Muscle of leg (tissue), 11 donors: Measurements from ENCODE around the gene VSTM2L. TPM values are rescaled to one million over a fixed set of nuclear protein-coding genes. Genes with fewer than 3 reads are reported as not detected.
A peak's percentile ranks its signal among the peaks of the same experiment; 100 is the strongest.

Experiments used
- DNase-seq: peaks from one replicate; pipeline ENCODE4 v3.0.0; 2013
- H3K27ac ChIP-seq: one replicate; pipeline ENCODE4 v1.5.1; 2013; ENCODE audit warnings: mild to moderate bottlenecking, low read length, control low read depth
- H3K27me3 ChIP-seq: one replicate; pipeline ENCODE4 v1.6.1; 2013; ENCODE audit warnings: low read length; ENCODE audit not compliant: control insufficient read depth, insufficient read depth
- H3K36me3 ChIP-seq: one replicate; pipeline ENCODE4 v1.6.1; 2013; ENCODE audit warnings: low read length; ENCODE audit not compliant: control insufficient read depth, insufficient read depth
- H3K4me1 ChIP-seq: one replicate; pipeline ENCODE4 v1.6.1; 2013; ENCODE audit warnings: low read length; ENCODE audit not compliant: control insufficient read depth, insufficient read depth
- H3K4me3 ChIP-seq: one replicate; pipeline ENCODE4 v1.5.1; 2013; ENCODE audit warnings: low read length, control low read depth
- H3K9me3 ChIP-seq: replicated peaks from 2 replicates; pipeline ENCODE4 v1.6.1; 2013; ENCODE audit warnings: low read depth, low read length; ENCODE audit not compliant: control insufficient read depth
- WGBS: methylation state at CpG from one replicate; pipeline ENCODE4 v1.1.5; 2013; ENCODE audit warnings: missing lambda C conversion rate; ENCODE audit not compliant: insufficient coverage; 5-methylcytosine and 5-hydroxymethylcytosine counted together
- polyA plus RNA-seq, 8 donors: library from polyadenylated mRNA; unstranded; fragments of 120-200 nt; gene quantifications; one replicate each; pipeline versions ENCODE4 v1.2.1 to v1.2.3, GENCODE V29; 2013; ENCODE audit warnings: inconsistent platforms in 1 of 8, low replicate concordance in 1 of 8; ENCODE audit not compliant: insufficient read length in 8 of 8, insufficient read depth in 1 of 8
- total RNA-seq: library from RNA; stranded (reverse); fragments of 120-200 nt; gene quantifications from one replicate; pipeline ENCODE4 v1.2.4, GENCODE V29; 2013

VSTM2L gene
- total and polyA plus RNA-seq, 9 donors: 1.6 to 7.1 (median 3.0) TPM

DNA sequence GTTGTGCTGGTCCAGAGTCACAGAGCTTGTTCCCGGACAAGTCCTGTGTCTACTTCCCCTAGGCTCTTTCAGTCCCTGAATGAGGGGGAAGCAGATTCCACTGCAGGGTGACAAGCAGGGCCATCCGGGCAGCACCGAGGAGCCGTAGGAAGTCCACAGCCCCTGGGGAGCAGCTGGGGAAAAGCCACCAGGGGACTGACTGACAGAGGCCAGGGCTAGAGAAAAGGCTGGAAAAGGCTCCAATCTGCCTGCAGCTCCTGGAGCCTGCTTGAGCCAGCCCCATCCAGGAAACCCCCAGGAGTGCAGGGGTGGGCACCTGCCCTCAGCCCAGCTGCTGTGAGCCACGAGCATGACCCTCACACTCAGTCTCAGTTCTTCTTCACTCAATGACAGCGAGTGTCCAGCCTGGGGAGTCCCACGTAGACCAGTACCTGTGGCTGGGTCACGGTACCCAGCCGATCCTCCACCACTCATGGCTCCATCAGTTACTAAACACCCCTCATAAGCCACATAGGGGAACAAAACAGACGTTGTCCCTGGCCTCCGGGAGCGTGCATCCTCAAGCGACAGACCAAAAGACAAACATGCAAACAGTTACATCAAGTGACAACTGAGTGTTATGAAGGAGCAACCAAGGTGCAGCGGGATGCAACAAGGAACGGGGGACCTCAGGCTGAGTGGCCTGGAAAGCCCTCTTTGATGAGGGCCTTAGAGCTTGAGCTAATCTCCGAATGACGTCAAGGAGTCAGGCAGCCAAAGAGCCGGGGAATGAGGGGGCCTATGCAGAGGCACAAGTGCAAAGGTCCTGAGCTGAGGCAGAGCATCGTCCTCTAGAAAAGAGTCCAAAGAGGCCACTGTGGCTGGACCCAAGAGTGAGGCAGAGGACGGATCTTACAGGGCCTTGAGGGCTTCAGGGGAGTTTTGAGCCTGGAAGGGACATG, 24.8 kb upstream of the VSTM2L start:
- DNase-seq: no peak
- H3K27me3 ChIP-seq: peaks cover 3% of the 10 kb centered on the region
- H3K4me3 ChIP-seq: no peak overlapping the region
- H3K27ac ChIP-seq: no peak overlapping the region
- H3K36me3 ChIP-seq: peaks cover 19% of the 10 kb centered on the region
- 60% methylated on average over 20 of the region's 20 CpGs for WGBS
- H3K9me3 ChIP-seq: no peaks in the 10 kb centered on the region
- peaks cover 54% of the 10 kb centered on the region for H3K4me1 ChIP-seq

DNA sequence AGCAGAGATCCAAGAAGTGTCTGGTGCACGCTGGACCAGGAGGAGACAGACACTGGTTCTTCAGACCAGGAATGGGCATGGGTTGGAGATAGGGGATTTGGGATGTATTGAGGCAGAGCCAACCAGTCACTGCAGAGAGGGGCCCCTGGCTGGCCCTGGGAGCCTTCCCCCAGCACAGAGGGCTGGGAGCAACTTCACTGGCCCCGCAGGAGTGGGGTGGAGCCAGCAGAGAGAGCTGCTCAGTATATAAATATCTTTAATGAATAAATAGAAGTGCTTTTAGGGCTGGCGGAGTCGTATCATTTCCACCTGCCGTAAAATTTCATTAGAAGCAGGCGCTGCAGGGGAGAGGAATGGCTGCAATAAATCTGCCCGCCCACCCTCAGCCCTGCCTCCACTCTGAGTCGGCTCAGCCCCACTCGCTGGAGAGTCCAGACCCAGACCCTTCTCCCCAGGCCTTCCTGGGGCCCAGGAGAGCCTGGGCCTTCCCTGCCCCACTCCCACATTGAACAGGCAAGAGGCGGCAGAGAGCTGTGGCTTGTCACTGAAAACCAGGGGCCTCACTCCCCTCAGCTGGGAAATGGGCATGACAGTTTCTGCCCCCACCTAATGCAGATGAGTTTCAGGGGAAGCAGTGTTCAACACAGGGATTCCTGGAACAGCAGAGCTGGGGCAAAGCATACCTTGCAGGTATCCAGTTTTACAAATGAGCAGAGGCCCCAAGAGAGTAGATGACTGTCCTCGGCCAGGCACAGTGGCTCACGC, 23.9 kb upstream of the VSTM2L start:
- Histone ChIP-seq H3K27ac (no peak overlapping the region), H3K9me3 (no peaks in the 10 kb centered on the region), H3K4me1 (peaks cover 59% of the 10 kb centered on the region), H3K36me3 (peaks cover 13% of the 10 kb centered on the region), H3K27me3 (peaks cover 6% of the 10 kb centered on the region), H3K4me3 (no peak overlapping the region)
- no peak for DNase-seq
- WGBS: 42% methylated on average over 9 of the region's 12 CpGs

DNA sequence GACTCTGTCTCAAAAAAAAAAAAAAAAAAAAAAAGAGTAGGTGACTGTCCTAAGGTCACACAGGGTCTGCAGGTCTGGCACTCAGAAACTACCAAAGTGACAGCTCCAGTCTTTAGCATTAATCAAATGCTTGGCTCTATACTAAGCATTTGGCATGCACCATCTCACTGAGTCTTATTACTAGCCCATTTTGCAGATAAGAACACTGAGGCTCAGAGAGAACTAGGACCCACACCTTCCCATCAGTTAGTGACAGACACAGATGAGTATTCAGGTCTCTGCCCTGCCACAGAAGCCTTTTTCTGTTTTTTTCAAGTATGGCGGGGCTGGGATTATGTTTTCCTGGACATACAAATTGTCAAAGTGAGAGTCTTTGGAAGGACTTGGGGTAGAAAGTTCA, 23.1 kb upstream of the VSTM2L start:
- Histone ChIP-seq H3K36me3 (peaks cover 7% of the 10 kb centered on the region), H3K27ac (no peak overlapping the region), H3K9me3 (no peaks in the 10 kb centered on the region), H3K4me3 (no peak overlapping the region), H3K27me3 (peaks cover 6% of the 10 kb centered on the region), H3K4me1 (peaks cover 59% of the 10 kb centered on the region)
- no peak for DNase-seq
- WGBS: 75% methylated on average over 1 of the region's 1 CpG

DNA sequence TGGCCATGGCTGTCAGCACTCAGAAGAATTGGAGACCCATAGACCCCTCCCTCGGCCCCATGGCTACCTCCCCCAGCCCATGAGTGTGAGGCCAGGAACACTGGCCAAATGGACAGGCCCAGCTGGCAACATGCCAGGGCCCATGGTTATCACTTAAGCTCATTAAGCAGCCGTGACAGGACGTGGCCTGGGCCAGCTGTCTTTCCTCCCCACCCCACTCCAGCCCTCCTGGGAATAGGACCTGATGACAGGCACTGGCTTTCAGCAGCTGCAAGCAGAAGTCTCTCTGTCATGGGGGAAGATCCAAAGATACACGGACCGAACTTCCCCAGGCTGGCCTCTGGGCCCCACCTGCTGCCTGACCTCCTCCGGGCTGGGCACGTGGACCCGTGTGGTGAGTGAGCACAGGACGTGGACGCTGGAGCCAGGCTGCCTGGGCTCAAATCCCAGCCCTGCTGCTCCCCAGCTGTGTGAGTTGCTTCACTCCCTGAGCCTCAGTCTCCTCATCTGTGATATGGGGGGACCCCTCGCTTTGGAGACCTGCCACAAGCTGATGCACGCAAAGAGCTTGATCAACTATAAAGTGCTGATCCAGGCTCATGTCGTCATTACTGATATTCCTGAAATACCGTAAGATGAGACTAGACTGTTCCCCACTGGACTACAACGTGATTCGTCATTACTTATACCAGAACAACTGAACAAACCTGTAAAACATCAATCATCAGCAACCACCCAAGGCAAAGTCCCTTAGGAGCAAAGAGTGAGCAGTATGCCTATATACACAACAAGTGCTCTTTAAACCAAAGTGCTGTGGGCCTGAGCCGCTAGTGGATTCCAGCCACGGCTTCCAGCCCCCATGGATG, 22.0 kb upstream of the VSTM2L start:
- Histone ChIP-seq H3K36me3 (no peaks in the 10 kb centered on the region), H3K4me1 (peaks cover 62% of the 10 kb centered on the region), H3K27ac (peak overlapping the region; percentile 55), H3K4me3 (no peak overlapping the region), H3K27me3 (peaks cover 8% of the 10 kb centered on the region), H3K9me3 (no peaks in the 10 kb centered on the region)
- DNase-seq: peak; percentile 88
- 35% methylated on average over 14 of the region's 18 CpGs for WGBS

DNA sequence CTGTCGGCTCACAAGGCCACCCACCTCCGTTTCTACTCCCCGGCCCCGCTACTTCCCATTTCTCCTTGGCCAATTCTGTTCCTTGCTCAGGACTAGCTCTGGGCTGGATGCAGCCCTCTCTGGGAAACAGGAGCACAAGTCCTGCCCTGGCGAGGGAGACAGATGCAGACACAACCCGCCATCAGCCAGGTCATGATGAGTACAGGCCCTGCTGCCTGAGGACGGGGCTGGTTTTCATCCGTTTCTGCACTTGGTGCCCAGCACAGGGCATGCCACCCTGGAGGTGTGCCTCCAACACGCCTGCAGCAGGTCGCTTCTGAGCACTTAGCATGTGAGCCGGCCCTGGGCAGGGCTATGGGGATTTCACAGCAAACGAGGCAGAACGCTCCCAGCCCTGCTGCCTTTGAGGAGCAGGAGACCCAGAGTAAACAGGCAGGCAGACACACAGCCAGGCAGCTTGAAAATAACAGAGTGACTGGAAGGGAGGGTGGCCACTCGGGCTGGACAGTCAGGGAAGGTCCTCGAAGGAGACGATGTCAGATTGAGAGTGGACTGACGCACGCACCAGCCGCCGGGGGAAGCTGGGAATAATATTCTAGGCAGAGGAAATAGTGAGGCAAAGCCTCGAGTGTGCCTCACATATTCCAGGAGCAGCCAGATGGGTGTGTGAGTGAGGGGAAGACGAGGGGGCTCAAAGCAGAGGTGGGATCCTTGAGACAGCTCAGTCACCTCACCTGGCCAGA, 21.2 kb upstream of the VSTM2L start:
- H3K4me1 ChIP-seq: peaks cover 69% of the 10 kb centered on the region
- no peak for DNase-seq
- H3K27me3 ChIP-seq: peaks cover 8% of the 10 kb centered on the region
- no peaks in the 10 kb centered on the region for H3K9me3 ChIP-seq
- 40% methylated on average over 18 of the region's 22 CpGs for WGBS
- no peak overlapping the region for H3K4me3 ChIP-seq
- no peaks in the 10 kb centered on the region for H3K36me3 ChIP-seq
- peak overlapping the region; percentile 55 for H3K27ac ChIP-seq

DNA sequence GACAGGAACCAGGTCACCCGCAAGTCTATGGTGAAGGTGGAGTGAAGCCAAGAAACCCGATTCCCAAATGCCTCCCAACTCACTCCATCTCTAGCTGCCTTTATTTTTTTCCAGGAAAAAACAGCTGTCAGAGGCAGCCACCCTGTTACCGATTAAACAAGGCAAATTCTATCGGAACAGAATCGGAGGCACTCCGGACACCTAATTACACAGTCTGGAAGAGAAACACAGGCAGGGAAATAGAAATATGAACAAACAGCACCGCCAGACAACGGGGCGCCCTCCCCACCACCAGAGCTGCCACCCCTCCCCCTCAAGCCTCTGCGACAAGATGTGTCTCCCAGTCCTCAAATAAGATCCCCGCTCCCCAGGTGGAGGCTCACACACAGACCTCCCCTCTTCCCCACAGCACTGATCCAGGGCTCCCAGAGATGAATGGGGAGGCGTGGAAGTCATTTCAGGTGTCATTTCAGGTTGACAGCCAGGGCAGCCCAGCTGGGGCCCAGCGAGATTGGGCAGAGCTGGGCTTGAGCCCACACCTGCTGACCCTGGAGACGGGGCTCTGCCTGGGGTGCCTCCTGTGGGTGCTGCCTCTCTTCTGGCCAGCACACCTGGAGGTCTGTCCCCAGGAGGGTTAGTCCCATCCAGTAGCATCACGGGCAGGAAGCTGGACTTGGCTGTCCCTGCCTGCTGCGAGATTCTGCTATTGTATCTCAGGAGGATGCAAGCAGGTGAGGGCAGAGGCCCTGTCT, 19.8 kb upstream of the VSTM2L start:
- H3K36me3 ChIP-seq: no peaks in the 10 kb centered on the region
- H3K27me3 ChIP-seq: peaks cover 10% of the 10 kb centered on the region
- H3K27ac ChIP-seq: no peak overlapping the region
- no peak for DNase-seq
- no peaks in the 10 kb centered on the region for H3K9me3 ChIP-seq
- 18% methylated on average over 11 of the region's 16 CpGs for WGBS
- H3K4me1 ChIP-seq: peaks cover 57% of the 10 kb centered on the region
- H3K4me3 ChIP-seq: no peak overlapping the region

DNA sequence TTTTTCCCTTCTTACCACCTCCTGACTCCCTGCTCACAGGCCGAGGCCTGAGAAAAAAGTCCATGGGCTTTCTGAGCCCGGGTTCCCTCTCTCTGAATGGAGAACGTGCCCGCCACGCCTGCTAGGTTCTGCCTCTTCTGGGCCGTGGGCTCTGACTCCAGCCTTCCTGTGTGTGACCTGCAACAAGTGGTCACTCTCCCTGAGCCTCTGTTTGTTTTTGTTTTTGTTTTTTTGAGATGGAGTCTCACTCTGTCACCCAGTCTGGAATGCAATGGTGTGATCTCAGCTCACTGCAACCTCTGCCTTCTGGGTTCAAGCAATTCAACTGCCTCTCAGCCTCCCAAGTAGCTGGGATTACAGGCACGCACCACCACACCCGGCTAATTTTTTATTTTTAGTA, 17.9 kb upstream of the VSTM2L start:
- Histone ChIP-seq H3K27me3 (peaks cover 10% of the 10 kb centered on the region), H3K4me3 (no peak overlapping the region), H3K27ac (no peak overlapping the region), H3K36me3 (no peaks in the 10 kb centered on the region), H3K4me1 (peaks cover 43% of the 10 kb centered on the region), H3K9me3 (no peaks in the 10 kb centered on the region)
- no peak for DNase-seq
- WGBS: 87% methylated on average over 5 of the region's 8 CpGs

DNA sequence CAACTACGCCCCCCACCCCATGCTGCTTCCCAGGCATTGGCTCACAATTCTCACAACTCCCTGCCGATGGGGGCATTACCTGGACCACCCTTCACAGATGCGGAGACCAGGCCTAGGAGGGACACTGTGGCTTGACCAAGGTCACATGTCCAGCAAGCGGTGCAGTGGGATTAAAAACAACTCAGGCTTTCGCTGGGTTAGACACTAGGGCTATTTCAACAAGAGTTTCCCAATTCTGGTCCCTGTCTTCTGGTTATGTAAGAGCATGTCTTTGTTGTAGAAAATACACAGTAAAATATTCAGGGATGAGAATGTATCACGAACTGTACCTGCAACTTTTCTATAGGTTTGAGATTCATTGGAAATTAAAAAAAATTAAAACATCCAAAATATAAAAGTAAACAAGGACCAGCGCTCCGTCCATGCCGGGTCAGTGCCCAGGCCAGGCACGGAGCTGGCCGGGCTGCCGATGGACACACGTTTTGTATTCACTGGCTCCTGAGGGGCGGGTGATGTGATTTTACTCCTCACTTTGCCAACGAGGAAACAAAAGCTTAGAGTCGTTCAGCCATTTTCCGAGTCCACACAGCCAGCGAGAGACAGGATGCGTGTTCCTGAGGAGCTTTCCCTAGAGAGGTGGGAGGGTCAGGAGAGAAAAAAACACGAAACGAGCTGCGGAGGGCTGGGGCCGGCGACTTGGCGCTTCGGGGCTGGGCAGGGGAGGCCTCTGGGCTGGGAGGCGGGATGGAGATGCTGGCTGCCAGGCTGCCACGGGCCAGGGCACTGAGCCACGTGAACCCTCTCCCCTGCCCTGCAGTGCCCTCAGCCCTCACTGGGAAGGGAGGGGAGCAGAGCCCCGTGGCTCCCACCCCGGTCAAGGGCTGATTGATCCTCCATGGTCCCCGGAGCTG, 17.1 kb upstream of the VSTM2L start:
- WGBS: 40% methylated on average over 24 of the region's 32 CpGs
- H3K4me1 ChIP-seq: peaks cover 42% of the 10 kb centered on the region
- DNase-seq: peak; percentile 56
- no peak overlapping the region for H3K4me3 ChIP-seq
- no peaks in the 10 kb centered on the region for H3K9me3 ChIP-seq
- peaks cover 10% of the 10 kb centered on the region for H3K27me3 ChIP-seq
- H3K27ac ChIP-seq: no peak overlapping the region
- no peaks in the 10 kb centered on the region for H3K36me3 ChIP-seq
